CD4-positive, alpha-beta T cell (primary cell): ENCODE results near the gene MIS18A. TPM values are rescaled to one million over a fixed set of nuclear protein-coding genes. Genes with fewer than 3 reads are reported as not detected.

Source experiments
- ATAC-seq: fragments of 200-7000 bp; cut with Tn5 transposase; one replicate; pipeline ENCODE4 v1.10.0; 2022; ENCODE audit warnings: mild to moderate bottlenecking; ENCODE audit not compliant: poor library complexity
- CTCF ChIA-PET: fragments of 350-600 bp; sonication (Branson Sonifier 250); formaldehyde crosslinking; loops from one replicate; lab custom pipeline; 2021; ENCODE audit warnings: antibody characterized with exemption, inconsistent platforms; lab: Charles Lee
- POLR2A ChIA-PET: fragments of 350-600 bp; sonication (Branson Sonifier 250); formaldehyde crosslinking; loops from one replicate; lab custom pipeline; 2021; ENCODE audit warnings: antibody characterized with exemption, inconsistent platforms; lab: Charles Lee
- DNase-seq, 14 experiments: peaks; one replicate each; pipeline ENCODE4 v3.0.0-alpha.2; 2013 to 2020; ENCODE audit warnings: mixed read lengths in 2 of 14
- H3K27ac ChIP-seq, 2 donors: one replicate each; pipeline versions ENCODE4 v1.5.1 to v1.7.0; 2013; ENCODE audit warnings: low read length in 2 of 2, low read depth in 1 of 2, mild to moderate bottlenecking in 1 of 2
- H3K27me3 ChIP-seq, 2 experiments: 1 replicate in 1 of 2; 2 replicates in 1 of 2; pipeline versions ENCODE4 v1.6.1 to v1.7.0; 2013; ENCODE audit warnings: low read length in 2 of 2, control low read depth in 1 of 2, mild to moderate bottlenecking in 1 of 2, moderate library complexity in 1 of 2; ENCODE audit not compliant: insufficient read depth in 2 of 2, control insufficient read depth in 1 of 2
- H3K36me3 ChIP-seq: one replicate; pipeline ENCODE4 v1.6.1; 2013; ENCODE audit warnings: low read length, control low read depth; ENCODE audit not compliant: insufficient read depth
- H3K4me1 ChIP-seq: one replicate; pipeline ENCODE4 v1.6.1; 2013; ENCODE audit warnings: low read length, control low read depth; ENCODE audit not compliant: insufficient read depth
- H3K4me3 ChIP-seq: one replicate; pipeline ENCODE4 v1.5.1; 2013; ENCODE audit warnings: mild to moderate bottlenecking, low read length, moderate library complexity
- H3K9me3 ChIP-seq, 2 experiments: 1 replicate in 1 of 2; 2 replicates in 1 of 2; pipeline versions ENCODE4 v1.6.1 to v1.7.0; 2013; ENCODE audit warnings: low read length in 2 of 2, mild to moderate bottlenecking in 2 of 2, control low read depth in 1 of 2, moderate library complexity in 1 of 2; ENCODE audit not compliant: control insufficient read depth in 1 of 2, insufficient read depth in 1 of 2
- H3K27ac Mint-ChIP-seq: one replicate; pipeline ENCODE4 v1.8.0; 2020; ENCODE audit warnings: mixed read lengths
- H3K27me3 Mint-ChIP-seq: one replicate; pipeline ENCODE4 v1.8.0; 2021; ENCODE audit warnings: mixed read lengths
- H3K36me3 Mint-ChIP-seq: one replicate; pipeline ENCODE4 v1.8.0; 2021; ENCODE audit warnings: low read depth, mixed read lengths
- H3K4me1 Mint-ChIP-seq: one replicate; pipeline ENCODE4 v1.8.0; 2021; ENCODE audit warnings: low read depth, mixed read lengths
- H3K4me3 Mint-ChIP-seq: one replicate; pipeline ENCODE4 v1.8.0; 2020; ENCODE audit warnings: mild to moderate bottlenecking, mixed read lengths
- H3K9me3 Mint-ChIP-seq: one replicate; pipeline ENCODE4 v1.8.0; 2020; ENCODE audit warnings: mixed read lengths
- CTCF ChIP-seq: fragments of 200-600 bp; IDR thresholded peaks from one replicate; pipeline ENCODE4 v1.8.0; 2022; ENCODE audit warnings: antibody characterized with exemption, mild to moderate bottlenecking
- intact Hi-C, 2 experiments: fragments of 100-400 bp; cut with DNase I in 1 of 2; cut with micrococcal nuclease in 1 of 2; formaldehyde crosslinking; loops; one replicate each; pipeline versions ENCODE4 v1.15.1 to v1.9.0; 2023 to 2025; cut with DNase I, micrococcal nuclease
- total RNA-seq, 174 experiments: library from RNA in 2 of 174; stranded (reverse) in 2 of 174; gene quantifications; one replicate each; pipeline ENCODE4 v1.2.3 and lab custom pipeline; 2021 to 2026

MIS18A gene
- total RNA-seq, 2 experiments from 2014 or later = 2.7 to 3.0 TPM

DNA sequence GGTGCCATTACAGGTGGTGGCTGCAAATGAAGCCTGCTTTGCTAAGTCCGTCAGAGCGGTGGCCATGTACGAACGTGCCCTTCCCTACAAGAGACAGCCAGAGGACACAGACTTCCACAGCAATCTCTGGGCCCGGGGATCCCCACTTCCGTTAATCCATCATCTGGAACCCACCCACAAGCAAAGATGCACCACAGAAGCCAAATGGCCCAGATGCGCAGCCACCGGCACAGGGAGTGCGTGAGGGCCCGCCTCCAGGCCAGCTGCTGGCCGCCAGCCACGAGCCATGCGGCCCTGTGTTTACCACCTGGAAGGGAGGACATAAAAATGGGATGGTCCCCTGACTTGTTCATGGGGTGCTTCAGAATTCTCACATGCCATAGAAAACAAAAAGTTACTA, 41.9 kb upstream of the MIS18A start:
- intact Hi-C loops = no loop called here
- POLR2A ChIA-PET = no interaction called here
- no peak for ATAC-seq
- no peak for TF ChIP-seq CTCF
- Mint-ChIP-seq H3K4me1 (no peaks in the 10 kb centered on the region), H3K4me3 (no peak overlapping the region), H3K36me3 (peaks cover 98% of the 10 kb centered on the region), H3K27ac (no peak overlapping the region), H3K9me3 (no peaks in the 10 kb centered on the region), H3K27me3 (no peaks in the 10 kb centered on the region)
- H3K4me1 ChIP-seq = no peaks in the 10 kb centered on the region
- H3K4me3 ChIP-seq = no peak overlapping the region
- no peak for DNase-seq
- no peaks in the 10 kb centered on the region for H3K27me3 ChIP-seq
- no peaks in the 10 kb centered on the region for H3K9me3 ChIP-seq
- CTCF ChIA-PET = no interaction called here
- no peak overlapping the region for H3K27ac ChIP-seq
- peaks cover 95% of the 10 kb centered on the region for H3K36me3 ChIP-seq

DNA sequence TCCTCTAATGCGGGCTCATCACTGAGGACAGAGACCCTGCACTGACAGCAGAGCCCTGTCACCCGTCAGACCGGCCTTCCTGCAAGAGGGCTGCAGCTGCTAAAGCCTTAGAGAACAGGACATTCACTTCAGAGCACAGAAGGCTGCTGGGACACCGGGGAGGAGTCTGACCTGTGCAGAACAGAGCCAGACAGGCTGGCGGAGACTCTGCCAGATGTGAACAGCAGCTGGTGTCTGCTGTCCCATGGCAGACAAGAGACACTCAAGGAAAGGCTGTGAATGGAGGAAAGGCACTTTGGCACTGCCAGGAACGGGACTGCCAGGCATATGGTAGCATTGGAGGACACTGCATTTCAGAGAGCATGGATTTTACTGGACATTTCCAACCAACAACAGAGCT, 41.2 kb upstream of the MIS18A start:
- Mint-ChIP-seq H3K4me3 (no peak overlapping the region), H3K9me3 (no peaks in the 10 kb centered on the region), H3K4me1 (no peaks in the 10 kb centered on the region), H3K27me3 (no peaks in the 10 kb centered on the region), H3K27ac (no peak overlapping the region), H3K36me3 (peaks cover 96% of the 10 kb centered on the region)
- H3K9me3 ChIP-seq = no peaks in the 10 kb centered on the region
- CTCF ChIA-PET = no interaction called here
- H3K27ac ChIP-seq = no peak overlapping the region
- H3K4me3 ChIP-seq = no peak overlapping the region
- H3K27me3 ChIP-seq = no peaks in the 10 kb centered on the region
- POLR2A ChIA-PET = no interaction called here
- TF ChIP-seq CTCF = no peak
- DNase-seq (no peak), ATAC-seq (no peak)
- intact Hi-C loops = no loop called here
- no peaks in the 10 kb centered on the region for H3K4me1 ChIP-seq
- peaks cover 89% of the 10 kb centered on the region for H3K36me3 ChIP-seq

- ChIA-PET CTCF (no interaction called here), POLR2A (no interaction called here)
- no peak for DNase-seq
- Mint-ChIP-seq H3K4me3 (no peak overlapping the region), H3K4me1 (no peaks in the 10 kb centered on the region), H3K27me3 (no peaks in the 10 kb centered on the region), H3K36me3 (peaks cover 92% of the 10 kb centered on the region), H3K27ac (no peak overlapping the region), H3K9me3 (no peaks in the 10 kb centered on the region)
- no peaks in the 10 kb centered on the region for H3K9me3 ChIP-seq
- intact Hi-C loops = no loop called here
- ATAC-seq = no peak
- no peaks in the 10 kb centered on the region for H3K27me3 ChIP-seq
- no peak overlapping the region for H3K27ac ChIP-seq
- H3K36me3 ChIP-seq = peaks cover 87% of the 10 kb centered on the region
- no peak overlapping the region for H3K4me3 ChIP-seq
- no peaks in the 10 kb centered on the region for H3K4me1 ChIP-seq
- TF ChIP-seq CTCF = no peak
Measured at GRCh38 chr21:32319012-32319411, 40.2 kb upstream of the MIS18A start.
